ENCODE results near the gene SDCCAG8.

GRCh38 chr1:243407284-243408018 lies 151.6 kb downstream of the SDCCAG8 start:
- no peak for TF ChIP-seq CTCF (IDR thresholded peaks at IDR 0.05)
- TF ChIP-seq POLR2AphosphoS5 (IDR thresholded peaks at IDR 0.05) = no peak
- TF ChIP-seq POLR2A (IDR thresholded peaks at IDR 0.05; ENCODE audit: low read depth) = no peak
- no peak for TF ChIP-seq EP300 (IDR thresholded peaks at IDR 0.05)

Data from esophagus muscularis mucosa (tissue), 4 donors.